Hematopoietic multipotent progenitor cell treated with erythropoietin and hydrocortisone succinate and interleukin-3 and kit ligand, for 8 days (in vitro differentiated cells): ENCODE data around the gene PFDN5.
"Not testable (repeated sequence)": the region's sequence is repeated elsewhere in the genome, so short reads cannot be mapped to it uniquely, and the experiment has no call there.

Experiments
- DNase-seq: peaks from one replicate; pipeline ENCODE4 v3.0.0-alpha.2; 2015

Gene PFDN5

GRCh38 chr12:53330671-53331070, 35.3 kb downstream of the PFDN5 start:
- DNase-seq, result no peak

DNA sequence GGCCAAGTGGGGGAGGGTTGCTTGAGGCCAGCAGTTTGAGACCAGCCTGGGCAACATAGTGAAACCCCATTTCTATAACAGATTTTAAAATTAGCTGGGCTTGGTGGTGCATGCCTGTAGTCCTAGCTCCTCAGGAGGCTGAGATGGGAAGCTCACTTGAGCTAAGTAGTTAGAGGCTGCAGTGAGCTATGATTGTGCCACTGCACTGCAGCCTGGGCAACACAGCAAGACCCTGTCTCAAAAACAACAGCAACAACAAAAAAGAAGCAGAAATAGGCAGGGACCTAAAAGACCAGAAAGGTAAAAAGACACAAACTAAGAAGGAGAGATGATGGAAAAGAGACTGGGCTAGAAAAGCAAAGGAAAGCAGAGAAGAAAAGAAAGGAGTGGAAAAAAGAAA, 37.0 kb downstream of the PFDN5 start:
- DNase-seq, result not testable (repeated sequence)

- no peak for DNase-seq
Observed at GRCh38 chr12:53332744-53333143, 37.4 kb downstream of the PFDN5 start.

DNA sequence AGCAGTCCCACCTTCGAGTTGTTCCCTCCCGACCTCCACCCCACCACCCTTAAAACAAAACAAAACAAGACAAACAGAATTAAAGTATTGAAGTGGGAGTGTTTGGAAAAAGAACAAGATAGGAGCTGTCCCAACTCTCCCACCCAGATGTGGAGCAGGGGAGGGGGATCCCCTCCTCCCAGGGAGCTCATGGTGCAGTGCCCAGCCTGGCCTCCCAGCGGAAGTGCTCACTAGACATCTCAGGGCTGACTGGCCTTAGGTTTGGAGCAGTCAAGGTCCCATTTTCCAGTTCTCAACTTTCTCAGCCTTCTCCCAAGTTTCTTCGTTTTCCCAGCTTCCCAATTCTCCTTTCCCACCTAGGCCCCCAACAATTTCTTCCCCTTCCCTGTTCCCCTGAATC, 37.9 kb downstream of the PFDN5 start:
- DNase-seq, result no peak

- DNase-seq, result no peak
Observed at GRCh38 chr12:53333845-53334244, 38.5 kb downstream of the PFDN5 start.

DNA sequence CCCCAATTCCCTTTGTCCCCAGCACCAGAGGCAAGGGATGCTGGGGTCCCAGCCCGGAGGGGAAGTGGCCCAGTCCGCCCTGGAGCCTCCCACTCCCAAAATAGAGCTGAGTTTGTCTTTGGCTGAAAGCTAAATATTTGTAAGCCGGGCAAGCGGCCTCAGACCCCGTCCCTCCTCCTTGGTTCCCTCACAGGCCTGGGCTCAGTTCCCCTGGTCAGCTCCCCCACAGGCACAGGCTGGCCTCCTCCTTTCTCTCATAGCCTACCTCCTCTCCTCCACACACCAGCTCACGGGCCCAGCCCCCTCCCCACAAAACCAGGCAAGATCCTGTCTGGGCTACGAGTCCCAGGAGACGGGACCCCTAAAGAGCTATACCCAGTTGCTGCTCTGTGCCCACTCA, 39.5 kb downstream of the PFDN5 start:
- no peak for DNase-seq

DNA sequence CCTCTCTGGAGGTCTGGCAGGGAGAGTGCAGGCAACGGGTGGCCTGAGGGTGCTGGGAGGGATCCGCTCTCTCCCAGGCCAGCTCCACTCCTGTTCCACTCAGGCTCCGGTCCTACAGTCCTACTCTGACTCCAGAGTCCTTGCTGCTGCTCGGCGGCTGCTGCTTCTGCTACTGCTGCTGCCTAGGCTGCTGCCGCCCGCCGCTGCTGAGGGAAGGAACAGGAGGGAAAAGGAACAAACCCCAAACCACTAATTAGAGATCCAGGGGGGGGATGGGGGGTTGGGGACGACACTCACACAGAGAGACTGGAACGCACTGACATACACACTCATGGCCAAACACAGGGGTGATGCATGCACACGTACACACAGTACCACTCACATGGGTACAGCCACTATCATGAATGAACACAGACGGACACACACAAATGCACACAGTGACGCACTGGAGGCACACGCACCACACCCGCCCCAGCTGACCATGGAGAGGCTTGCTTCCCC, 40.9 kb downstream of the PFDN5 start, which contains the start of gene SP7:
Gene SP7 (minus strand): TSS at position 174 of the 501 bp plus-strand sequence. CDS start 708 bp downstream, outside the sequence.
- DNase-seq, result no peak

GRCh38 chr12:53338017-53338416, 42.7 kb downstream of the PFDN5 start:
- no peak for DNase-seq

DNA sequence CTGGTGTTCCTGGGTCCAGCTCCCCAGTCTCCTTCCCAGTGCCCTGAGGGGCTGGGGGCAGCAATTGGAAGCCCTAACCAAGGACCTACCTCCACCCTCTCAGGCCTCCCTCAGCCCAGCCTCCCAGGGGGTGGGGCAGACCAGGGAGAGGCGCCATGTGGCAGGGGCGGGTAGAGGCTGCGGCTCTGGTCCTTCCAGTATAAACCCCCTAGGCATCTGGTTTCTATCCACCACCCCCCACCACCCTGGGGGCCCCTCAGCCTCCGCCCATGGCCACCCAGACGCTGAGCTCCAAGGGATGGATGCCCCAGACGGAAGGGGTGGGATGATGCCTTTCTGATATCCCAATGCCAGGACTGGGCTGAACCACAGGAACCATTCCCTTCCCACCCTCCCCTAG, 43.6 kb downstream of the PFDN5 start:
- DNase-seq, result no peak

- no peak for DNase-seq
Observed at GRCh38 chr12:53340398-53340797, 45.1 kb downstream of the PFDN5 start.

GRCh38 chr12:53343449-53343848, 48.1 kb downstream of the PFDN5 start:
- no peak for DNase-seq

GRCh38 chr12:53343969-53344368, 48.6 kb downstream of the PFDN5 start:
- no peak for DNase-seq

DNA sequence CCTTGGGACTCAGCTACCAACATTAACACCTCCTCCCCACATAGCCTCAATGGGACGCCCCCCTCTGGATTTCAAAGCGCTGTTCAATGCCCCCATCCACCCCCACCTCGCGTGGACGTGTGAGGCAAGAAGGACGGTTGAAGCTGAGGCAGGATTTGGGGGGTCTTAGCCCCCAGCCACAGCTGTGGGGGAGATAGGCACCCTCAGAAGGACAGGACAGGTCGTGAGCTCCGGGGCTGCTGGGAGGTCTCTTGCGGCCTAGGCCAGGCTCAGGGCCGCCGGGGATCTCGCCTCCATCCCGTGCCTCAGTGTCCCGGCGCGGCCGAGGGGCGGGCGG, 49.1 kb downstream of the PFDN5 start:
- DNase-seq, result no peak

DNA sequence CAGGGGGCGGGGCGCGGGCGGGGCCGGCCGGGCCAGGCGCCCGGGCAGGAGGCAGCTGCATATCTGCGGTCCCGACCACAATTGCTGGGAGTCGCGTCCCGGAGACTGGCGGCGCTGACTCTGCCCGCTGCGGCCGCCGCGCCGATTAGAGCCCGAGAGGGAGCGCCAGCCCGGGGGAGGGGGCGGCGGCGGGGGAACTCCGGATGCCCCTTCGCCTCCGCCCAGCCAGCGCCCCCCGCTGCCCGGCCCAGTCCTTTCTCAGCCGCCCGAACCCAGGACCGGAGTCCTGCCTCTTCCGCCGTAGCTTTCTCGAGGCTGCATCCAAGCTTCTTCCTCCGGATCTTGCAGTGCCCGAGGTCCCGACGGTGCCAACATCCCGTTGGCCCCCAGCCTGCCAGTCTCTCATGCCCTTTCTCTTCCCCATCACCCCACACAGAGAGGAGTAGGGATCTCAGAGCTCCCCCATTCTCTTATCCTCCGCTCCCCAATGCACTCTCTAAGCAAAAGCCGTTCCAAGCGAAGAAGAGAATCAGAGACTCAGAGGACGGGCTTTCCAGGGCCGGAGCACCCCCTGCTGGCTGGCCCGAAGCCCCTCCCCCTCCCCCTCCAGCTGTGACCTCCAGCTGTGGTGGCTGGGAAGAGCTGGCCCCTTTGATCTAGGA, 49.6 kb downstream of the PFDN5 start:
- peak; percentile 75 for DNase-seq

GRCh38 chr12:53345486-53346188, 50.3 kb downstream of the PFDN5 start:
- DNase-seq, result no peak

DNA sequence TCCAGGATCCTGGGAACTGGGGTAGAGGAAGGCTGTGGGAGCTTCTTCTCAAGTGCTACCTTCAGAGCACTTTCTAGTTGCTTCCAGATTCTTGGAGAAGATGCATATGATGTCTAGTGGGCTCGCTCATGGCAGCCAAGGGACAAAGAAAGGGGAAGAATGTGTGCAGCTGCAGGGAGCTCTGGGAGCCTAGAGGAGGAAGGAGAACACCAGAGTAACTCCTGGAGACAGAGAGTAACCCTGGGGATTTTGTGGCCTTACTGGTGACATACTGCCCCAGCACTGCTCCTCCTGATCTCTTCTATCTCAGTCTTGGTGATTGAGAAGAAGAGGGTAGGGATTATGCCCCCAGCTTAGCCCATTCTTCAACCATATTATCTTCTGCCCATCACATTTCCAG, 51.1 kb downstream of the PFDN5 start:
- DNase-seq, result no peak

DNA sequence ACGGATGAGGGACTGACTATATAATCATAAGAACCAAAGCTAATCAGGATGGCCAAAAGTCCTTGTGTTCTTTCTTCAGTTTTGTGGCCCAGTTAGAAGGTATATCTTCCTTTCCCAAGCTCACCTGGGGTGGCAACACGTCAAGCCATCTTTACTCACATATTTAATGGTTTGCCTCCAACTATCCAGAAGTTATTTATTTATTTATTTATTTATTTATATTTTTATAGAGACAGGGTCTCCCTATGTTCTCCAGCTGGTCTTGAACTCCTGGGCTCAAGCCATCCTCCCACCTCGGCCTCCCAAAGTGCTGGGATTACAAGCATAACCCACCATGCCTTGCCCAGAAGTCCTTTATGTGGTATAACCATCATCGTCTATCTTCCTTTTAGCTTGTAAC, 52.6 kb downstream of the PFDN5 start:
- DNase-seq, result no peak
